Parathyroid adenoma (tissue), 2 donors: ENCODE measurements around the gene PGM5.

Experiments
- H2AFZ ChIP-seq: fragments of 300-600 bp; sonication (generic); one replicate; pipeline ENCODE4 v1.7.0; 2017; ENCODE audit warnings: antibody characterized with exemption, mild to moderate bottlenecking
- H3K27ac ChIP-seq: fragments of 300-600 bp; sonication (generic); one replicate; pipeline ENCODE4 v1.7.0; 2017
- H3K27me3 ChIP-seq: fragments of 300-600 bp; sonication (generic); one replicate; pipeline ENCODE4 v1.7.0; 2017; ENCODE audit warnings: low read length; ENCODE audit not compliant: control insufficient read depth, insufficient read depth
- H3K36me3 ChIP-seq: fragments of 300-600 bp; sonication (generic); one replicate; pipeline ENCODE4 v1.7.0; 2017; ENCODE audit warnings: low read length; ENCODE audit not compliant: control insufficient read depth, insufficient read depth
- H3K4me1 ChIP-seq: fragments of 300-600 bp; sonication (generic); one replicate; pipeline ENCODE4 v1.7.0; 2017; ENCODE audit warnings: control low read depth
- H3K4me2 ChIP-seq: fragments of 300-600 bp; sonication (generic); one replicate; pipeline ENCODE4 v1.7.0; 2017; ENCODE audit warnings: low read length
- H3K4me3 ChIP-seq: fragments of 300-600 bp; sonication (generic); one replicate; pipeline ENCODE4 v1.7.0; 2017; ENCODE audit warnings: low read depth, low read length
- H3K79me2 ChIP-seq: fragments of 300-600 bp; sonication (generic); one replicate; pipeline ENCODE4 v1.7.0; 2017; ENCODE audit warnings: control low read depth
- H3K9ac ChIP-seq: fragments of 300-600 bp; sonication (generic); one replicate; pipeline ENCODE4 v1.7.0; 2017; ENCODE audit warnings: mild to moderate bottlenecking
- H3K9me3 ChIP-seq: fragments of 300-600 bp; sonication (generic); one replicate; pipeline ENCODE4 v1.7.0; 2017; ENCODE audit warnings: low read length; ENCODE audit not compliant: control insufficient read depth
- CTCF ChIP-seq: fragments of 300-600 bp; sonication (generic); IDR thresholded peaks from one replicate; pipeline ENCODE4 v1.7.0; 2017; ENCODE audit warnings: antibody characterized with exemption, mild to moderate bottlenecking
- donor health status: primary hyperparathyroidism.

PGM5 gene

GRCh38 chr9:68426755-68427154, 70.3 kb downstream of the PGM5 start:
- H3K4me1 ChIP-seq = no peaks in the 10 kb centered on the region
- TF ChIP-seq CTCF = no peak

GRCh38 chr9:68427216-68427977, 71.0 kb downstream of the PGM5 start:
- Histone ChIP-seq H2AFZ (no peak overlapping the region), H3K4me1 (no peaks in the 10 kb centered on the region), H3K27me3 (no peaks in the 10 kb centered on the region), H3K9me3 (no peaks in the 10 kb centered on the region), H3K79me2 (no peaks in the 10 kb centered on the region), H3K36me3 (no peaks in the 10 kb centered on the region), H3K4me3 (no peak overlapping the region), H3K4me2 (no peak overlapping the region), H3K9ac (no peak overlapping the region), H3K27ac (no peak overlapping the region)
- no peak for TF ChIP-seq CTCF

More at GRCh38 chr9:68426755-68427154, 70.3 kb downstream of the PGM5 start:
- H3K36me3 ChIP-seq = no peaks in the 10 kb centered on the region
- no peak overlapping the region for H3K4me3 ChIP-seq
- H3K4me2 ChIP-seq = no peak overlapping the region
- no peak overlapping the region for H3K27ac ChIP-seq
- no peaks in the 10 kb centered on the region for H3K27me3 ChIP-seq
- H3K9me3 ChIP-seq = no peaks in the 10 kb centered on the region
- H3K79me2 ChIP-seq = no peaks in the 10 kb centered on the region
- H2AFZ ChIP-seq = no peak overlapping the region
- no peak overlapping the region for H3K9ac ChIP-seq

GRCh38 chr9:68428481-68428880, 72.1 kb downstream of the PGM5 start:
- Histone ChIP-seq H3K27me3 (no peaks in the 10 kb centered on the region), H3K36me3 (no peaks in the 10 kb centered on the region), H3K27ac (no peak overlapping the region), H3K4me3 (no peak overlapping the region), H3K9me3 (no peaks in the 10 kb centered on the region), H3K4me1 (no peaks in the 10 kb centered on the region), H3K4me2 (no peak overlapping the region), H2AFZ (no peak overlapping the region), H3K79me2 (no peaks in the 10 kb centered on the region), H3K9ac (no peak overlapping the region)
- no peak for TF ChIP-seq CTCF

- no peaks in the 10 kb centered on the region for H3K79me2 ChIP-seq
- H3K36me3 ChIP-seq = no peaks in the 10 kb centered on the region
- H3K4me1 ChIP-seq = no peaks in the 10 kb centered on the region
These were observed 73.2 kb downstream of the PGM5 start for GRCh38 chr9:68429631-68430030.

More at GRCh38 chr9:68429631-68430030, 73.2 kb downstream of the PGM5 start:
- H3K27ac ChIP-seq = no peak overlapping the region
- H3K27me3 ChIP-seq = no peaks in the 10 kb centered on the region
- no peak overlapping the region for H3K4me3 ChIP-seq
- no peak for TF ChIP-seq CTCF
- H3K9me3 ChIP-seq = no peaks in the 10 kb centered on the region
- no peak overlapping the region for H3K4me2 ChIP-seq
- no peak overlapping the region for H2AFZ ChIP-seq
- H3K9ac ChIP-seq = no peak overlapping the region
